ENCODE measurements around the gene MAST3. TPM values are rescaled to one million over a fixed set of nuclear protein-coding genes. Genes with fewer than 3 reads are reported as not detected.

Gene MAST3
- total RNA-seq, 1 experiment from 2014 or later, result 14.2 TPM

GRCh38 chr19:18098891-18099622 lies 1.5 kb downstream of the MAST3 start:
- H3K4me3 ChIP-seq (replicated peaks in 1 of 2; ENCODE audit: low read depth in 1 of 2, low read length in 2 of 2), result no peak overlapping the region
- peak overlapping the region; percentile 85 for H3K4me2 ChIP-seq (ENCODE audit: low read length)

More at GRCh38 chr19:18098891-18099622, 1.5 kb downstream of the MAST3 start:
- ATAC-seq (no peak), DNase-seq (ENCODE audit: low read depth, low spot score) (no peak)
- no peak overlapping the region for H2AFZ ChIP-seq (ENCODE audit: low read depth, low read length, poor library complexity, severe bottlenecking)
- no peaks in the 10 kb centered on the region for H3K9me2 ChIP-seq (ENCODE audit: insufficient read depth)
- POLR2A ChIA-PET, result interaction anchor here (1.2 kb wide), 1 partner anchor 12 kb away, joined by 3 read pairs; no protein-coding TSS in a partner anchor
- no peak overlapping the region for H3K9ac ChIP-seq (ENCODE audit: low read length)
- H4K20me1 ChIP-seq (ENCODE audit: insufficient read depth), result no peaks in the 10 kb centered on the region
- TF ChIP-seq MAX (IDR thresholded peaks at IDR 0.05) (no peak), RAD21 (IDR thresholded peaks at IDR 0.05; ENCODE audit: low read depth) (no peak), ZNF274 (IDR thresholded peaks at IDR 0.05; ENCODE audit: low read depth, low read length) (no peak), JUND (IDR thresholded peaks at IDR 0.05) (no peak), SIN3A (IDR thresholded peaks at IDR 0.05; ENCODE audit: low read depth) (no peak)
- TF ChIP-seq, protein P1, sequence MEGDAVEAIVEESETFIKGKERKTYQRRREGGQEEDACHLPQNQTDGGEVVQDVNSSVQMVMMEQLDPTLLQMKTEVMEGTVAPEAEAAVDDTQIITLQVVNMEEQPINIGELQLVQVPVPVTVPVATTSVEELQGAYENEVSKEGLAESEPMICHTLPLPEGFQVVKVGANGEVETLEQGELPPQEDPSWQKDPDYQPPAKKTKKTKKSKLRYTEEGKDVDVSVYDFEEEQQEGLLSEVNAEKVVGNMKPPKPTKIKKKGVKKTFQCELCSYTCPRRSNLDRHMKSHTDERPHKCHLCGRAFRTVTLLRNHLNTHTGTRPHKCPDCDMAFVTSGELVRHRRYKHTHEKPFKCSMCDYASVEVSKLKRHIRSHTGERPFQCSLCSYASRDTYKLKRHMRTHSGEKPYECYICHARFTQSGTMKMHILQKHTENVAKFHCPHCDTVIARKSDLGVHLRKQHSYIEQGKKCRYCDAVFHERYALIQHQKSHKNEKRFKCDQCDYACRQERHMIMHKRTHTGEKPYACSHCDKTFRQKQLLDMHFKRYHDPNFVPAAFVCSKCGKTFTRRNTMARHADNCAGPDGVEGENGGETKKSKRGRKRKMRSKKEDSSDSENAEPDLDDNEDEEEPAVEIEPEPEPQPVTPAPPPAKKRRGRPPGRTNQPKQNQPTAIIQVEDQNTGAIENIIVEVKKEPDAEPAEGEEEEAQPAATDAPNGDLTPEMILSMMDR (IDR thresholded peaks at IDR 0.05 in 2 of 3, conservative IDR thresholded peaks at IDR 0.05 in 1 of 3; ENCODE audit: borderline replicate concordance in 1 of 3, insufficient read depth in 1 of 3, low read depth in 2 of 3, low read length in 2 of 3), result no peak
- H3K4me1 ChIP-seq (ENCODE audit: control insufficient read depth in 1 of 2, insufficient read depth in 2 of 2, low read length in 2 of 2), result peaks cover 12 to 20% of the 10 kb centered on the region in 2 experiments
- BruUV-seq (replicated peaks), result no TSS peak
- H3K79me2 ChIP-seq (ENCODE audit: insufficient read depth, low read length), result no peaks in the 10 kb centered on the region
- intact Hi-C loops (cut with micrococcal nuclease), result no loop called here
- H3K9me3 ChIP-seq (ENCODE audit: control insufficient read depth in 1 of 2, insufficient read depth in 1 of 2, low read depth in 1 of 2, low read length in 2 of 2), result no peaks in the 10 kb centered on the region
- no peaks in the 10 kb centered on the region for H3K36me3 ChIP-seq (ENCODE audit: control insufficient read depth in 1 of 2, insufficient read depth in 2 of 2, low read length in 2 of 2)
- H3K27me3 ChIP-seq (ENCODE audit: insufficient read depth, low read length), result no peaks in the 10 kb centered on the region
- CTCF ChIA-PET, result interaction anchor here (1.1 kb wide), 1 partner anchor 14 kb away, joined by 4 read pairs; no protein-coding TSS in a partner anchor
- RAD21 ChIA-PET (ENCODE audit: low non-redundant PET in 1 of 2, low total read pairs in 2 of 2, uncharacterized antibody in 2 of 2, unreplicated experiment in 2 of 2), result no interaction called here
- H3K27ac ChIP-seq (ENCODE audit: low read depth, low read length), result no peak overlapping the region

Data from HCT116 (cell line).